DOHH2 (cell line): Measurements from ENCODE around the gene HNF1A.

Source experiments
- H3F3A ChIP-seq: fragments of 200-600 bp; sonication (generic), shearing (Covaris generic); 2 replicates; pipeline ENCODE4 v1.6.0; 2016; ENCODE audit warnings: antibody characterized with exemption, mild to moderate bottlenecking; ENCODE audit not compliant: control insufficient read depth, insufficient read depth
- H3K27ac ChIP-seq: fragments of 200-600 bp; sonication (generic); 2 replicates; pipeline ENCODE4 v1.5.1; 2014; ENCODE audit warnings: low read depth, mild to moderate bottlenecking, low read length, moderate library complexity
- H3K27me3 ChIP-seq: fragments of 200-600 bp; sonication (generic); 2 replicates; pipeline ENCODE4 v1.6.1; 2014; ENCODE audit warnings: mild to moderate bottlenecking, low read length, mixed read lengths; ENCODE audit not compliant: control insufficient read depth
- H3K36me3 ChIP-seq: fragments of 200-600 bp; sonication (generic); 2 replicates; pipeline ENCODE4 v1.6.1; 2014; ENCODE audit warnings: mild to moderate bottlenecking, low read length, moderate library complexity, mixed read lengths; ENCODE audit not compliant: control insufficient read depth
- H3K4me1 ChIP-seq: fragments of 200-600 bp; sonication (generic); 2 replicates; pipeline ENCODE4 v1.6.1; 2014; ENCODE audit warnings: mild to moderate bottlenecking, low read length, mixed read lengths; ENCODE audit not compliant: control insufficient read depth
- H3K4me2 ChIP-seq: fragments of 200-600 bp; sonication (generic); 2 replicates; pipeline ENCODE4 v1.6.0; 2014; ENCODE audit warnings: mild to moderate bottlenecking, low read length, moderate library complexity
- H3K4me3 ChIP-seq: fragments of 200-600 bp; sonication (generic); 2 replicates; pipeline ENCODE4 v1.5.1; 2014; ENCODE audit warnings: mild to moderate bottlenecking, low read length, mixed read lengths
- H3K79me2 ChIP-seq: fragments of 200-600 bp; sonication (generic); 2 replicates; pipeline ENCODE4 v1.6.1; 2014; ENCODE audit warnings: mild to moderate bottlenecking, low read length, mixed read lengths; ENCODE audit not compliant: control insufficient read depth
- H3K9me2 ChIP-seq: fragments of 200-600 bp; sonication (generic); replicated peaks from 2 replicates; pipeline ENCODE4 v1.6.1; 2014; ENCODE audit warnings: mild to moderate bottlenecking, low read length, mixed read lengths; ENCODE audit not compliant: control insufficient read depth
- H3K9me3 ChIP-seq: fragments of 200-600 bp; sonication (generic); 2 replicates; pipeline ENCODE4 v1.6.1; 2014; ENCODE audit warnings: antibody characterized with exemption, low read length, mixed read lengths; ENCODE audit not compliant: control insufficient read depth, insufficient read depth
- H4K20me1 ChIP-seq: fragments of 200-600 bp; sonication (generic); 2 replicates; pipeline ENCODE4 v1.6.0; 2014; ENCODE audit warnings: low read depth, mild to moderate bottlenecking, antibody characterized with exemption, low read length, moderate library complexity; ENCODE audit not compliant: control insufficient read depth, insufficient read depth
- EZH2phosphoT487 ChIP-seq: fragments of 200-600 bp; sonication (generic); IDR thresholded peaks from 2 replicates; pipeline ENCODE4 v1.6.1; 2017; ENCODE audit warnings: borderline replicate concordance, mild to moderate bottlenecking, antibody characterized with exemption, low read length, moderate library complexity, mixed read lengths
- TF ChIP-seq, protein P1 (sequence below): fragments of 200-600 bp; sonication (generic); IDR thresholded peaks from one replicate; pipeline ENCODE4 v1.5.1; 2014; ENCODE audit warnings: antibody characterized with exemption, mild to moderate bottlenecking, low read depth, low read length; ENCODE audit not compliant: poor library complexity, severe bottlenecking

The HNF1A gene

DNA sequence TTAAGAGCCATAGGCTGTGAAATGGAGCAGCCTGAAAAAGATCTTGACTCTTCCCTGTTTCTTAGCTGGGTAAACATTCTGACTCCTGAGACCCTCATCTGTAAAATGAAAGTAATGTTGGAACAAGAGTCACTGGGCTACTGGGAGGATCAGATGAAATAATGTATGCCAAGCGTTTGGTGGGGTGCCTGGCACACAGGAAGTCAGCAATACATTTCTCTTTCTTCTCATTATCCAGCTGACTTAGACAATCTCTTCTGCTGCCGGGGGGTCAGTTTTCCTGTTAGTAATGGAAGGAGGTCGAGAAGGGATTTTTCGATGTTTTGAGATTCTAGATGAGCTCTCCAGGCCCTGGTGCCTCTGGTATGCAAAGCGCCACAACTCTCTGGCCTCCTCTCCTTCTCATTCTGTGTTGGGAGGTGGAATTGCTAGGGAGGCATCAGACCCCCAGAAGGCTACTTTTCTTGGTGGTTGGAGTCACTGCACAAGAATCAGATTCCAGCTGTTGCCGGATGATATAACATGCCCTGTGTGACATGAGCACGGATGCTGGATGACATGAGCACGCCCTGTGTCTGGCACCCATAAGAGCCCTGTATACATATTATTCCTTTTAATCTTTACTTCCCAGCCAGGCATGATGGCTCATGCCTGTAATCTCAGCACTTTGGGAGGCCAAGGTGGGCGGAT lies 56.4 kb downstream of the HNF1A start:
- no peaks in the 10 kb centered on the region for H3K9me3 ChIP-seq
- H3K79me2 ChIP-seq: no peaks in the 10 kb centered on the region
- H3K4me2 ChIP-seq: no peak overlapping the region
- TF ChIP-seq, protein P1, sequence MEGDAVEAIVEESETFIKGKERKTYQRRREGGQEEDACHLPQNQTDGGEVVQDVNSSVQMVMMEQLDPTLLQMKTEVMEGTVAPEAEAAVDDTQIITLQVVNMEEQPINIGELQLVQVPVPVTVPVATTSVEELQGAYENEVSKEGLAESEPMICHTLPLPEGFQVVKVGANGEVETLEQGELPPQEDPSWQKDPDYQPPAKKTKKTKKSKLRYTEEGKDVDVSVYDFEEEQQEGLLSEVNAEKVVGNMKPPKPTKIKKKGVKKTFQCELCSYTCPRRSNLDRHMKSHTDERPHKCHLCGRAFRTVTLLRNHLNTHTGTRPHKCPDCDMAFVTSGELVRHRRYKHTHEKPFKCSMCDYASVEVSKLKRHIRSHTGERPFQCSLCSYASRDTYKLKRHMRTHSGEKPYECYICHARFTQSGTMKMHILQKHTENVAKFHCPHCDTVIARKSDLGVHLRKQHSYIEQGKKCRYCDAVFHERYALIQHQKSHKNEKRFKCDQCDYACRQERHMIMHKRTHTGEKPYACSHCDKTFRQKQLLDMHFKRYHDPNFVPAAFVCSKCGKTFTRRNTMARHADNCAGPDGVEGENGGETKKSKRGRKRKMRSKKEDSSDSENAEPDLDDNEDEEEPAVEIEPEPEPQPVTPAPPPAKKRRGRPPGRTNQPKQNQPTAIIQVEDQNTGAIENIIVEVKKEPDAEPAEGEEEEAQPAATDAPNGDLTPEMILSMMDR: no peak
- no peak for TF ChIP-seq EZH2phosphoT487
- H3F3A ChIP-seq: no peaks in the 10 kb centered on the region
- H3K9me2 ChIP-seq: no peaks in the 10 kb centered on the region
- H3K27me3 ChIP-seq: peaks cover 23% of the 10 kb centered on the region
- H3K36me3 ChIP-seq: no peaks in the 10 kb centered on the region
- no peaks in the 10 kb centered on the region for H4K20me1 ChIP-seq
- no peak overlapping the region for H3K4me3 ChIP-seq
- H3K4me1 ChIP-seq: peaks cover 12% of the 10 kb centered on the region; the same call in 1 of the 2 replicates
- H3K27ac ChIP-seq: no peak overlapping the region

DNA sequence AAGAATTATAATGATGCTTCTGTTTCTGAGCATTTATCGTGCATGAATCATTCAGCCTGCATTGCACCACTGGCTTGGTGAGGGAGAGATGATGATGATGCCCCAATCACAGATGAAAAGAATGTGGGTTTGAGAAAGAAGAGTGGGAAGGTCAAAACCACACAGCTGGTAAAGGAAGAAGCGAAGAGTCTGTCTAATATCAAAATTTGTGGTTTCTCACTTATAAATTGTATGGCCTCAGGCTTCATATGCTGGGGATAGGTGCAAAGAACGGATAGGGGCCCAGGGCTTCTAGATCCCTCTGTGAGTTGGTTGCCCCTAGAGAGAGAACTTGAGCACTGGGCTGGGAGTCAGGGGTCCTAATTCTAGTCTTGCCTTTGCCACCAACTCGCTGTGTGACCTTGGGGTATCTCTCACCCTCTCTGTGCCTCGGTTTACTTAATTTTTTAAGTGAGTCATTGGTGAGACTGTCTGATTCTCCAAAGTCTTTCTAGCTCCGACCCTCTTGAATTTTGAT lies 58.5 kb downstream of the HNF1A start:
- H3K4me1 ChIP-seq: peaks cover 12% of the 10 kb centered on the region; the same call in 1 of the 2 replicates
- H3K27ac ChIP-seq: no peak overlapping the region
- H3K79me2 ChIP-seq: no peaks in the 10 kb centered on the region
- TF ChIP-seq EZH2phosphoT487: no peak
- TF ChIP-seq, protein P1: no peak
- no peaks in the 10 kb centered on the region for H3K36me3 ChIP-seq
- H3K9me2 ChIP-seq: no peaks in the 10 kb centered on the region
- no peaks in the 10 kb centered on the region for H3F3A ChIP-seq
- H3K9me3 ChIP-seq: no peaks in the 10 kb centered on the region
- H3K4me2 ChIP-seq: no peak overlapping the region
- no peak overlapping the region for H3K4me3 ChIP-seq
- no peaks in the 10 kb centered on the region for H4K20me1 ChIP-seq
- H3K27me3 ChIP-seq: peaks cover 32% of the 10 kb centered on the region

DNA sequence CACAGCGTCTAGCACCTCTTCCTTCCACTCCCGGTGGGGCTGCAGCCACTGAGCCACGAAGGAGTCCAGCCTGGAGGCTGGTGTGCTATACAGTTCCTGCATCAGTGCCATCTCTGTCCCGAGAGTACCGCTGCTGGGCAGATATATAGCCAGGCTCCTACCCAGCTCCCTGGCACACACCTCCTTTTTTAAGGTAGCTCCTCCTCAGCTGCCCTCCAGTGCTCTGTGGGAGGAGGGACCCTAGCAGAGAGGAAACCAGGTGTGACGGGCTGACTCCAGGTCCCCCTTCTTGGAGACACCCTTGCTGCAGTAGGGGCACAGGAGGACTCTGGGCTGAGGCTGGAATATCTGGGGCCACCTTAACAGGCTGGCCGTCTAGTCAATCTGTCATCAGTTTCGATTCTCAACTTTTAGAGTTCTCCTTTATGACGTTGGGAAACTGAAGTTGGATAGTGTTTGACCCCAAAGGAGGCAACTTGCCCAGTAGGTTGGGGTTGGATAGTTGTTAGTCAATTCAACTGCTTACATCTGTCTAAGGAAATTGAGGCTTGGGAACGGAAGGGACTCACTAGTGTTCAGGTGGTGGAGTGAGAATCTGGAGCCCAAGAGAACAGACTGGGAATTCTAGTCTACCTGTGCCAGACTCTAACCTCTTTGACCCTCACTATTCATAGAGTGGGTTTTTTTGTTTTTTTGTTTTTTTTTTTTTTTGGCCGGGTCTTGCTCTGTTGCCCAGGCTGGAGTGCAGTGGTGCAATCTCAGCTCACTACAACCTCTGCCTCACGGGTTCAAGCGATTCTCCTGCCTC lies 60.7 kb downstream of the HNF1A start, which contains the start of gene OASL:
Gene OASL (minus strand): TSS at position 386 of the 808 bp plus-strand sequence. CDS start 275 bp downstream, at position 111.
- Histone ChIP-seq H3F3A (no peaks in the 10 kb centered on the region), H3K4me3 (peak within 1 kb of the TSS; percentile 16; the same call in 1 of the 2 replicates), H3K79me2 (no peaks in the 10 kb centered on the region), H3K4me1 (peaks cover 12% of the 10 kb centered on the region; the same call in 1 of the 2 replicates), H4K20me1 (no peaks in the 10 kb centered on the region), H3K36me3 (no peaks in the 10 kb centered on the region), H3K9me2 (no peaks in the 10 kb centered on the region), H3K4me2 (peak within 1 kb of the TSS; percentile 34), H3K27me3 (peaks cover 43% of the 10 kb centered on the region), H3K9me3 (no peaks in the 10 kb centered on the region), H3K27ac (no peak within 1 kb of the TSS)
- TF ChIP-seq EZH2phosphoT487: no peak
- TF ChIP-seq, protein P1: no peak
